Loucy (cell line): ENCODE data around the gene SRPK3.

Experiments used
- CTCF ChIP-seq: fragments of 200-600 bp; sonication (generic); conservative IDR thresholded peaks from 2 replicates; pipeline ENCODE4 v1.5.1; 2014; ENCODE audit warnings: mild to moderate bottlenecking, antibody characterized with exemption, low read length
- EZH2phosphoT487 ChIP-seq: fragments of 200-600 bp; IDR thresholded peaks from 2 replicates; pipeline ENCODE4 v1.6.1; 2018; ENCODE audit warnings: antibody characterized with exemption, mild to moderate bottlenecking, moderate library complexity, borderline replicate concordance

GRCh38 chrX:153778181-153778580, 2.7 kb upstream of the SRPK3 start:
- no peak for TF ChIP-seq CTCF
- no peak for TF ChIP-seq EZH2phosphoT487
